Mesendoderm (in vitro differentiated cells): ENCODE results near the gene SMIM44.

ENCODE experiments used
- DNase-seq: peaks from one replicate; pipeline ENCODE4 v3.0.0; 2013
- H2AK5ac ChIP-seq: 2 replicates; pipeline ENCODE4 v1.6.1; 2013; ENCODE audit warnings: low read length, inconsistent platforms
- H2BK120ac ChIP-seq: 2 replicates; pipeline ENCODE4 v1.6.1; 2013; ENCODE audit warnings: low read depth, mild to moderate bottlenecking, low read length, moderate library complexity, mixed read lengths
- H2BK15ac ChIP-seq: replicated peaks from 2 replicates; pipeline ENCODE4 v1.6.1; 2013; ENCODE audit warnings: low read depth, mild to moderate bottlenecking, moderate library complexity
- H2BK5ac ChIP-seq: 2 replicates; pipeline ENCODE4 v1.6.1; 2013; ENCODE audit warnings: low read length, inconsistent platforms
- H3K18ac ChIP-seq: 2 replicates; pipeline ENCODE4 v1.6.1; 2013; ENCODE audit warnings: mild to moderate bottlenecking, low read length, mixed read lengths
- H3K23ac ChIP-seq: one replicate; pipeline ENCODE4 v1.6.1; 2013; ENCODE audit warnings: low read length
- H3K27ac ChIP-seq: 2 replicates; pipeline ENCODE4 v1.5.1; 2013; ENCODE audit warnings: low read depth, mild to moderate bottlenecking, inconsistent platforms, low read length, moderate library complexity
- H3K27me3 ChIP-seq: 2 replicates; pipeline ENCODE4 v1.6.1; 2013; ENCODE audit warnings: low read length, control low read depth, mild to moderate bottlenecking, inconsistent platforms; ENCODE audit not compliant: insufficient read depth, poor library complexity
- H3K36me3 ChIP-seq: 2 replicates; pipeline ENCODE4 v1.6.1; 2013; ENCODE audit warnings: low read length, inconsistent platforms; ENCODE audit not compliant: control insufficient read depth, insufficient read depth
- H3K4ac ChIP-seq: one replicate; pipeline ENCODE4 v1.6.1; 2013; ENCODE audit warnings: low read depth, mild to moderate bottlenecking, low read length, moderate library complexity
- H3K4me1 ChIP-seq: 2 replicates; pipeline ENCODE4 v1.6.1; 2013; ENCODE audit warnings: low read depth, low read length, inconsistent platforms; ENCODE audit not compliant: control insufficient read depth
- H3K4me2 ChIP-seq: 2 replicates; pipeline ENCODE4 v1.6.1; 2013; ENCODE audit warnings: low read length
- H3K4me3 ChIP-seq: 2 replicates; pipeline ENCODE4 v1.5.1; 2013; ENCODE audit warnings: mild to moderate bottlenecking, low read length
- H3K56ac ChIP-seq: one replicate; pipeline ENCODE4 v1.6.1; 2013; ENCODE audit warnings: low read length
- H3K79me1 ChIP-seq: 2 replicates; pipeline ENCODE4 v1.6.1; 2013; ENCODE audit warnings: low read length, inconsistent platforms
- H3K79me2 ChIP-seq: 2 replicates; pipeline ENCODE4 v1.6.1; 2013; ENCODE audit warnings: mild to moderate bottlenecking, low read length; ENCODE audit not compliant: control insufficient read depth, insufficient read depth
- H3K9ac ChIP-seq: 2 replicates; pipeline ENCODE4 v1.6.1; 2013; ENCODE audit warnings: low read length, inconsistent platforms
- H4K5ac ChIP-seq: one replicate; pipeline ENCODE4 v1.6.1; 2013; ENCODE audit warnings: low read length
- H4K8ac ChIP-seq: one replicate; pipeline ENCODE4 v1.6.1; 2013; ENCODE audit warnings: low read depth, mild to moderate bottlenecking, control low read depth, low read length, moderate library complexity
- WGBS: extraction: QIAGEN DNeasy Blood & Tissue Kit; methylation state at CpG from one replicate; pipeline ENCODE4 v1.1.7; 2013; ENCODE audit warnings: low lambda C conversion rate, missing lambda C conversion rate; ENCODE audit not compliant: insufficient coverage; ENCODE audit errors: extremely low coverage; 5-methylcytosine and 5-hydroxymethylcytosine counted together

SMIM44 gene

GRCh38 chr19:3444695-3445234 is 38.5 kb downstream of the SMIM44 start:
- no peaks in the 10 kb centered on the region for H3K27me3 ChIP-seq
- no peak overlapping the region for H3K27ac ChIP-seq
- no peak overlapping the region for H2BK15ac ChIP-seq

GRCh38 chr19:3443840-3444694 is 39.2 kb downstream of the SMIM44 start:
- Histone ChIP-seq H3K9ac (peak overlapping the region; percentile 47), H3K4me1 (peaks cover 6% of the 10 kb centered on the region), H2BK120ac (peak overlapping the region; percentile 1), H3K4ac (peak overlapping the region; percentile 76), H3K27me3 (no peaks in the 10 kb centered on the region), H3K4me2 (no peak overlapping the region), H2AK5ac (no peak overlapping the region), H3K36me3 (no peaks in the 10 kb centered on the region), H3K27ac (no peak overlapping the region), H3K23ac (no peak overlapping the region), H4K5ac (no peak overlapping the region), H2BK5ac (peak overlapping the region; percentile 71), H3K4me3 (no peak overlapping the region), H4K8ac (no peak overlapping the region), H3K18ac (no peak overlapping the region), H3K79me2 (no peaks in the 10 kb centered on the region), H2BK15ac (no peak overlapping the region), H3K56ac (peak overlapping the region; percentile 73), H3K79me1 (no peaks in the 10 kb centered on the region)
- peak; percentile 90 for DNase-seq
- WGBS = no CpG with 5 or more reads among the region's 33 CpGs

More at GRCh38 chr19:3444695-3445234, 38.5 kb downstream of the SMIM44 start:
- Histone ChIP-seq H3K23ac (no peak overlapping the region), H3K4me3 (no peak overlapping the region), H3K4me1 (peaks cover 6% of the 10 kb centered on the region), H3K4ac (no peak overlapping the region), H4K5ac (no peak overlapping the region), H3K4me2 (no peak overlapping the region), H4K8ac (no peak overlapping the region), H3K9ac (no peak overlapping the region), H3K56ac (peak overlapping the region; percentile 58), H3K36me3 (no peaks in the 10 kb centered on the region), H2BK5ac (no peak overlapping the region), H3K18ac (no peak overlapping the region), H3K79me2 (no peaks in the 10 kb centered on the region), H3K79me1 (no peaks in the 10 kb centered on the region), H2BK120ac (no peak overlapping the region), H2AK5ac (no peak overlapping the region)
- no CpG with 5 or more reads among the region's 24 CpGs for WGBS
- DNase-seq = no peak

GRCh38 chr19:3442487-3443071 is 40.7 kb downstream of the SMIM44 start:
- Histone ChIP-seq H3K36me3 (no peaks in the 10 kb centered on the region), H3K4ac (no peak overlapping the region), H3K27me3 (no peaks in the 10 kb centered on the region), H3K79me2 (no peaks in the 10 kb centered on the region), H3K23ac (no peak overlapping the region), H3K4me2 (no peak overlapping the region), H2BK15ac (no peak overlapping the region), H4K8ac (no peak overlapping the region), H2BK120ac (no peak overlapping the region), H4K5ac (no peak overlapping the region), H3K27ac (no peak overlapping the region), H2BK5ac (no peak overlapping the region), H3K4me3 (no peak overlapping the region), H3K18ac (no peak overlapping the region), H3K56ac (no peak overlapping the region), H3K4me1 (peaks cover 6% of the 10 kb centered on the region), H3K79me1 (no peaks in the 10 kb centered on the region), H2AK5ac (no peak overlapping the region), H3K9ac (no peak overlapping the region)
- no peak for DNase-seq
- WGBS = no CpG with 5 or more reads among the region's 15 CpGs

- no peak overlapping the region for H3K4me3 ChIP-seq
- WGBS = no CpG with 5 or more reads among the region's 14 CpGs
- H3K23ac ChIP-seq = no peak overlapping the region
- H4K5ac ChIP-seq = no peak overlapping the region
- H3K79me2 ChIP-seq = no peaks in the 10 kb centered on the region
- H3K4ac ChIP-seq = peak overlapping the region; percentile 61
- peak overlapping the region; percentile 43 for H3K9ac ChIP-seq
- H3K56ac ChIP-seq = peak overlapping the region; percentile 72
- H3K27ac ChIP-seq = peak overlapping the region; percentile 29
- H2BK15ac ChIP-seq = no peak overlapping the region
- H3K4me2 ChIP-seq = no peak overlapping the region
- no peaks in the 10 kb centered on the region for H3K36me3 ChIP-seq
- peaks cover 6% of the 10 kb centered on the region for H3K4me1 ChIP-seq
- no peak overlapping the region for H2AK5ac ChIP-seq
- H3K79me1 ChIP-seq = no peaks in the 10 kb centered on the region
- DNase-seq = no peak
- H2BK120ac ChIP-seq = no peak overlapping the region
- H2BK5ac ChIP-seq = peak overlapping the region; percentile 87
- H3K18ac ChIP-seq = peak overlapping the region; percentile 42
- no peak overlapping the region for H4K8ac ChIP-seq
- H3K27me3 ChIP-seq = no peaks in the 10 kb centered on the region
These were observed 41.3 kb downstream of the SMIM44 start for GRCh38 chr19:3441986-3442329.

GRCh38 chr19:3441089-3441985 is 41.9 kb downstream of the SMIM44 start:
- peak overlapping the region; percentile 78 for H2AK5ac ChIP-seq
- H3K9ac ChIP-seq = peak overlapping the region; percentile 43
- H3K36me3 ChIP-seq = no peaks in the 10 kb centered on the region
- H3K79me1 ChIP-seq = no peaks in the 10 kb centered on the region
- no peak overlapping the region for H3K4me2 ChIP-seq
- WGBS = no CpG with 5 or more reads among the region's 25 CpGs
- no peak overlapping the region for H2BK15ac ChIP-seq
- H4K8ac ChIP-seq = no peak overlapping the region
- no peaks in the 10 kb centered on the region for H3K79me2 ChIP-seq
- peak overlapping the region; percentile 72 for H3K56ac ChIP-seq
- peak overlapping the region; percentile 67 for H2BK5ac ChIP-seq
- peak overlapping the region; percentile 15 for H3K18ac ChIP-seq
- H3K4me3 ChIP-seq = no peak overlapping the region
- peaks cover 6% of the 10 kb centered on the region for H3K4me1 ChIP-seq
- H3K27me3 ChIP-seq = no peaks in the 10 kb centered on the region
- no peak overlapping the region for H3K23ac ChIP-seq
- no peak overlapping the region for H3K27ac ChIP-seq
- H4K5ac ChIP-seq = peak overlapping the region; percentile 39
- no peak overlapping the region for H2BK120ac ChIP-seq
- H3K4ac ChIP-seq = peak overlapping the region; percentile 61
- DNase-seq = peak; percentile 73
